NCI-H1417 treated with DMSO at 0.1 percent for 48 hours (cell line): ENCODE results near the gene PHYHD1.

Experiments used
- DNase-seq: peaks from one replicate; lab custom pipeline; 2025; lab: John Stamatoyannopoulos, UW

The PHYHD1 gene

DNA sequence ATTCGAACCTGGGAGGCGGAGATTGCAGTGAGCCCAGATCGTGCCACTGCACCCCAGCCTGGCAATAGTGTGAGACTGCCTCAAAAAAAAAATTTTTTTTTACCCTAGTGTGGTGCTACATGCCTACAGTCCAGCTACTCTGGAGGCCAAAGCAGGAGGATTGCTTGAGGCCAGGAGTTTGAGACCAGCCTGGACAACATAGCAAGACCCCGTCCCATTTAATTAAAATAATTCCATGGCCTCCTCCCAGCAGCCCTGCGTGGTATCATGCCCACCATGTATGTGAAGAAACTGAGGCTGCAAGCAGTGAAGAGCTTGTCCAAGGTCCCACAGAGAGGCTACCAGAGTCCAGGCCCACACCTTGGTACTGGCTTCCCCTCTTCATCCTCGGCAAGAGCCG is 19.4 kb upstream of the PHYHD1 start:
- DNase-seq = no peak

DNA sequence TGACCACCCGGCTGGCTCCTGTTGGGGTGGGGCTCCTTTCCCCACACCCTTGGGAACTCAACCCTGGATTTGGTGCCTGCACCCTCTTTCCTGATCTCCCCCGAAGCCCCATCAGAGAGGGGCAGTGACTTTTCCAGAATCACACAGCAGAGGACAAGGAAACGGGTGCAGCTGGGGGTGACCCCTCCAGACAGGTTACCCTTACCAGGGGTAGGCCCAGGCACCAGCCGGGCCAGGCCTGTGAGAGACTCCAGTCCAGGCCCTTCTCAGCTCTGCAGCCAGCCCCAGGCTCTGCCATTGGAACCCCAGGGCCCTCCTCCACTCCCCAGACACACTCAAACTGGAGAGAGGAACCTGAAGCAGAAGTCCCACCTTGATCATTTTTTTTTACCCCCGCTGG is 19.0 kb upstream of the PHYHD1 start:
- DNase-seq = no peak

DNA sequence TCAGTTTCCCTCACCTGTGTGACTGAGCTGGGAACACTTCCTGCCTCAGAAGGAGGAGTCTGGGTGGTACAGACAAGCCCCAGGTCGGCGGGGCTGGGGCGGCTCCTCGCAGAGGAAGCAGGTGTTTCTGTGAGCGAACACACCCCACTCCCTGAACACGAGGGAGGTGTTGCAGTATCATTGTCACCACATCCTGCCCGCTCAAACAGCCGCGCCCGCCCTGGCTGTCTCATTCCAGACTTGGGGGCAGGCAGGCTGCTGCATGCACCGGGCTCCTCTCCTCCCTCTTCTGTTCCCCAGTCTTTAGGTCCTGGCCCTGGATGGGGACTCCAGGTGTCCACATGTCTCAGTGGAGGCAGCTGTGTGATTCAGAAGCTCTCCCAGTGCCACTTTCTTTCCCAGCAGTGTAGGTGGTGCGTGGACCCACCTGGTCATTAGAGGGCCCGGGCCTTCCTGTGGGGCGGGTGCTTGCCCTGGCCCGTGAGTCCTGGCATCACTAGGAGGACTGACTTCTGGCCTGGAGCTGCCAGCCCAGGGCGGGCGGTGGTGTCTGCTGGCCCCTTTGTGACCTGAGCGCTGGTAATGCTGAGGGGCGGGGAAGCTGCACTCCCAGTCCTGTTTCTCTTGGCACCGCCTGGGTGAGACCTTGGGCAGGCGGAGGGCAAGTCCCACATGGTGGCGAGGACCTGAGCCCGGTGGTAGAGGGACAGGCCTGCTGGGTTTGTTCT is 18.3 kb upstream of the PHYHD1 start:
- no peak for DNase-seq

DNA sequence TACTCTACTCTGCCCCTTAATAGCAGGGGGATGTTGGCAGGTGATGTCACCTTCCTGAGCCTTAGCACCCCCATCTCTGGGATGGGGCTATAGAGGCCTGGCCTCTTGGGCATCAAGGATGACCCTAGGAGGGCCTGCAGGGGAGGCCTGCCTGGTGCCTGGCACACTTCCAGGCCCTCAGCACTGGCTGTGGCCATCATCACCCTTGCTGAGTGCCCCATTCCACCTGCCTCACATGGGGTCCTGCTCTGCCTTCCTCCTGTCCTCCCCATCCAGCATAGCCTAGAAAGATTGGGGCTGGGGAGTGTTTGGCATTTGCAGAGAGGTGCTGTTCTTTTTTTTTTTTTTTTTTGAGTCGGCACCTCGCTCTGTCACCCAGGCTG is 17.7 kb upstream of the PHYHD1 start:
- DNase-seq = no peak

DNA sequence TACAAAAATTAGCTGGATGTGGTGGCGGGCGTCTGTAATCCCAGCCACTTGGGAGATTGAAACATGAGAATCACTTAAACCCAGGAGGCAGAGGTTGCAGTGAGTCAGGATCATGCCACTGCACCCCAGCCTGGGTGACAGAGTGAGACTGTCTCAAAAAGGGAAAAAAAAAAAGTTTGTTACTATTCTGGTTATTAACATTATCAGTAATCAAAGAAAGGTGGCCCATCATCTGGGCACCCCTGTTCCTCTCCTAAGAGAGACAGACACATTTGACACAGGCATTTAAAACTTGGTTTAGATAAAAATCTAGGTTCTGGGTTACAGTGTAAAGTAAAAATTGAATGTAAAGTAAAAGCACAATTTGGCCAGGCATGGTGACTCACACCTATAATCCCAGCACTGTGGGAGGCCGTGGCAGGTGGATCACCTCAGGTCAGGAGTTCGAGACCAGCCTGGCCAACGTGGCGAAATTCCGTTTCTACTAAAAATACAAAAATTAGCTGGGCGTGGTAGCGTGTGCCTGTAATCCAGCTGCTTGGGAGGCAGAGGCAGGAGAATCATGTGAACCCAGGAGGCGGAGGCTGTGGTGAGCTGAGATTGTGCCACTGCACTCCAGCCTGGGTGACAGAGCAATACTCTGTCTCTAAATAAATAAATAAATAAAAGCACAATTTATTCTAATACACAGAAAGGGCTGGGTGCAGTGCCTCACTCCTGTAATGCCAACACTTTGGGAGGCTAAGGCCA is 16.7 kb upstream of the PHYHD1 start:
- DNase-seq = no peak

DNA sequence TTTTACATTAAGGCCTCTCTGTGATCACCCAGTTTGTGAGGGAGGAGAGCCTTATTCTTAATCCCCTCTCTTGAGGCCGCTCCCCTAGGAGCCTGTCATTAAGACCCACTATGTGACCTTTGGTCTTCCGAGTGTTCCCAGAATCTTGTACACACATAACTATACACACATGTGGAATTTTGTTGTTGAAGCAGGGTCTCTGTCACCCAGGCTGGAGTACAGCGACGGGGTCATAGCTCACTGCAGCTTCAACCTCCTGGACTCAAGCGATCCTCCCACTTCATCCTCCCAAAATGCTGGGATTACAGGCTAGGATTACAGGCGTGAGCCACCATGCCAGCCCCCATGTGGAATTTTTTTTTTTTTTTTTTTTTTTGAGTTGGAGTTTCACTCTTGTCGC is 14.8 kb upstream of the PHYHD1 start:
- DNase-seq = no peak

DNA sequence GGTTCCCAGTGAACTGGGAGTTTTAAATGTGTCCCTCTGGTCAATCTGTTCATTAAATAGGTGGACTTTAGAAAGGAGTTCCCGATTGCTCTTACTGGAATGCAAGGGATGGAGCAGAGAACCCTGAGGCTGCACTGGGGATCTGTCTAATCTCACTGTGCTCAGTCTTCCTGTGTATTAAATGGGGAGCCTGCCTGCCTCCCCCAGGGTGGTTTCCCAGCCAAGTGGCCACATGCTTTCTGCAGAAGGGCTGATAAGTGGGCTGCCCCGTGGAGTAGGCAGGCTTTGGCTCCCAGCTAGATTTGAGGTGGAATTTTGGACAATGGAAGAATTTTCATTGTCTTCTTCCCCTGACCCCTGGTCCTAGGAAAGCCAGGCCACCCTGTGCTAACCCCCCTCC is 14.0 kb upstream of the PHYHD1 start:
- no peak for DNase-seq

DNA sequence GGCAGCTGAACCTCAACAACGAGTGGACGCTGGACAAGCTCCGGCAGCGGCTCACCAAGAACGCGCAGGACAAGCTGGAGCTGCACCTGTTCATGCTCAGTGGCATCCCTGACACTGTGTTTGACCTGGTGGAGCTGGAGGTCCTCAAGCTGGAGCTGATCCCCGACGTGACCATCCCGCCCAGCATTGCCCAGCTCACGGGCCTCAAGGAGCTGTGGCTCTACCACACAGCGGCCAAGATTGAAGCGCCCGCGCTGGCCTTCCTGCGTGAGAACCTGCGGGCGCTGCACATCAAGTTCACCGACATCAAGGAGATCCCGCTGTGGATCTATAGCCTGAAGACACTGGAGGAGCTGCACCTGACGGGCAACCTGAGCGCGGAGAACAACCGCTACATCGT is 12.4 kb upstream of the PHYHD1 start:
- no peak for DNase-seq

DNA sequence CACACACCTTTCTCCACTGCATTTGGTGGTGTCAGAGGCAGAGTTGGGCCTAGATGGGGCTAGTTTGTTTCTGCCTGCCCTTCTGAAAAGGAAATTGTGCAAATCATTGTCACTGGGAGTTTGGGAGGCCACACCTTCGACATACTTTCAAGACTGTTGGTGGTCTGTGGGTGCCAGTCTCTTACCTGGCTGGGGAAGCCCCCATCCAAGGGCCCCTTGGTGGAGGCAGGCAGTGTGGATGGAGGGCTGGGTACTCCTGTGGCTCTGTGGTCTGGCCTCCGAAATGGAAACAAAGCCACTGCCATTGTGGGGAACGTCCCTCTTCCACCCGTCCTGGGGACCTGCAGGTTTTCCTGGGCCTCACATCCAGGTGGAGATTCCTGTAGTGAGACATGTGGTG is 10.9 kb upstream of the PHYHD1 start:
- DNase-seq = no peak

DNA sequence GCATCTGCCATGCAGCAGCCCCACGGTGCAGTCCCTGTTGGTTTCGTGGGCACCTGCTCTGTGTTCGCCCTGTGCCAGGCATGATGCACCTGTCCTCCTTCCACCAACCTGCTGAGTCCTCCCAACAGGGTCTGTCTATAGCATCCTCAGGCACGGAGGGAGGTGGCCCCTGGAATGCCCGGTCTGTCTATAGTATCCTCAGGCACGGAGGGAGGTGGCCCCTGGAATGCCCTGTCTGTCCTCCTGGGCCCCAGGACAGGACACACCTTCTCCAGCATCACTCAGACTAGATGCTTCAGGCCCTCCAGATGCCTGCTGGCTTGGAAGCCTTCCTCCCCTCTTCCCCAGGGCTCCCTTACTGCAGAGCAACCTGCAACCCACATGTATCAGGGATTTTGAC is 9.9 kb upstream of the PHYHD1 start:
- DNase-seq = no peak

DNA sequence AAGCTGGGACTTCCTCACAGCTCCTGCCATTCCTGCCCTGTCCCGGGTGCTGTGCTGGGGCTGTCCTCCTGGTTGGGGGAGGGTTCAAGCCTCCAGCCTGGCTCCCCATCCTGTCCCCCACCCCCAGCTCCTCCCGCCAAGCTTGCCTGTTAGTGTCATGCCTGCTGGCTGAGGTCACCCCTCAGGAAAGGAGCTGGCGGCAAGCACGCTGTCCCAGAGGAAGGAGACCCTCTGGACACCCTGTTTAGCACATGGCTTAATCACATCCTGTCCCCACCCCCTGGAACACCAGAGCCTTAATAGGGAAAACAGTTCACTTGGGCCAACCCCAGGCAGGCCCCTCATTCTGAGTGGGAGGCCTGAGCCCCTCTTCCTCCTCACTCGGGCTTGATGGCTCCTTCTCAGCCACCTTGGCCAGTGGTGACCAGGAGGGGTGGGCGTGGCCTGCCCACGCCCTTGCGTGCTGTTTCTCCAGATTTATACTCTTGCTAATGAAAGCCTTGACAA is 9.2 kb upstream of the PHYHD1 start:
- no peak for DNase-seq

DNA sequence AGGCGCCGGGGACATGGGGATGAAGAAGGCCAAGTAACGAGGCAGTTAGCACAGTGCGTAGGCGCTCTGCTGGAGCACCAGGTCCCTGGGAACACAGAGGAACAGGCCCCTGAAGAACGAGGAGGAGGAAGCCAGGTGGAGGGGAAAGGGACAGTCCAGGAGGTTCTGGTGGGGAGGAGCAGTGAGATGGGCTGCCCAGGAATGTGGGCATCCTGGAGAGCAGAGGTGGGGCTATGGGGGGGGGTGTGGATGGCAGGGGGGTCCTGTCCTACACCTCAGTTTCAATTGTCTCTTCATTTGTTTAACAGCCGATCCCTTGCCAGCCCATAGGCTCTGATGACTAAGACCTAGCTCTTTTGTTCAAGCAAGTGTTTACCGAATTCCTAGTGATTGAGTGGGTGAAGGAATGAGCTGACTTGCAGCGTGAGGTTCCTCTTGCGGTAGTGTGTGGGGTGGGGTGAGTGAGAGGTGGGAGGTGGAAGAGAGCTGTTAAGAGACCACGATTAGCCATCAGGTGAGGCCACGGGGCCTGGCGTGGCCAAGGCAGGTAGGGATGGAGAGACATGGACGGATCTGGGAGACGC is 8.4 kb upstream of the PHYHD1 start:
- DNase-seq = no peak

DNA sequence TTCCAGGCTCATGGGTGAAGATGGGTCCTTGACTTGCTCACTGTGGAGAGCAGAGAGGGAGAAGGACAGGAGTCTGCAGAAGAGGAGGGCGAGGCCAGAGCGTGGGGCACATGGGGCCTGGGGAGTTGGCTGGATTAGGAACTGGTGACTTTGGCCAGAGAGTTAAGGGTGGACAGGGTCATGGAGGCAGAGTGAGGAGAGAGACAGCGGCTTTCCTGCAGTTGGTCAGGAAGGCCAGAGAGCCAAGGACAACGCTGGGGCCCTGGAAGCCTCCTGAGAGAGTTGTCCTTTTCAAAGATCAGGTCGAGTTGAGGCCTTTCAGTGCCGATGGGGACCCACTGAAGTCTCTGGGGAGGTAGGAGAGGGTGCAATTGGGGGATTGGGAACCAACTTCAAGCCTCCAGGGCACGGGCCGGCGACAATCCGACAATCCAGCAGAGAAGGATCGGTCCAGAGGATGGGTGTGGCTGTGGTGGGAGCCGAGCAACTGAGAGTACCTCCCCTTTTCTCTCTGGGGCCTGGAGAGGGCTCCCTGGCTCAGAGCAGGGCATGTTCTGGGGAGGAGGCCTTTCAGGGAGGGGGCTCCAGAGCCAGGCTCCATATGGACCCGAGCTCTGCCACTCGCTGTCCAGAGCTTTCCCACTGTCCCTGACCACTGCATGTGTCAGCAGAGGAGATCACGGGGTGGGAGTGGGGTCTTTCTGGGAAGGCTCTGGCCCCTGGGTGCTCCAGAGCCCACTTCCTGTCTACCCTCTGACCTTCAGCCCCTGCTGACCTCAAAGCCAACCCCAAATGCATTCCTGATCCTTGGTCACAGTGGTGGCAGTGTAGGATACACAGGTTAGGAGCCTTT is 7.5 kb upstream of the PHYHD1 start:
- no peak for DNase-seq

DNA sequence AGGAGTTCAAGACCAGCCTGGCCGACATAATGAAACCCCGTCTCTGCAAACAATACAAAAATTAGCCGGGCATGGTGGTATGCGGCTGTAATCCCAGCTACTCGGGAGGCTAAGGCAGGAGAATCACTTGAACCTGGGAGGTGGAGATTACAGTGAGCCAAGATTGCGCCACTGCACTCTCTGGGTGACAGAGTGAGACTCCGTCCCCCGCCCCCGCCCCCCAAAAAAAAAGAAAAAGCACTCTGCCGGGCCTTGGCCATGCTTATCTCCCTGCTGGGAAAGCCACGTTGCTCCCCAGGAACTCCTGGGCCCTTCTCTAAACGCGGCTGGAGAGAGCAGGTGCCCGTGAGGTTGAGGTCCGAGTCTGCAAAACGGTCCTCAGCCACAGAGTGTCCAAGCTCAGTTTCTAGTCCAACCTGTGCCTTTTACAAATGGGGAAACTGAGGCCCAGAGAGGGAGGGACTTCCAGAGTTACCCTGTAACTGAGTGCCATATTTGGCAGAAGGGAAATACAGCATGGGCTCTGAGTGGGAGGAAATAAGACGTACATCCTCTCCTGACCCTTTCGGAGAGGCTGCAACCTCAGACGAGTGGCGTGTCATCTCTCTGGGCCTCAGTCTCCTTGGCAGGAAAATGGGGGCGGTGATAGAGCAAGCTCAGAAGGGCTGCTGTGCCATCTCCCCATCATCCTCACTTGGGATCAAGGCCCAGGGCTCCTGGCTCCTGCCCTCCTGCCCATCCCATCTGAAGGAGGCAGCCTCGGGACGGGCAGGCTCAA is 6.6 kb upstream of the PHYHD1 start:
- no peak for DNase-seq

DNA sequence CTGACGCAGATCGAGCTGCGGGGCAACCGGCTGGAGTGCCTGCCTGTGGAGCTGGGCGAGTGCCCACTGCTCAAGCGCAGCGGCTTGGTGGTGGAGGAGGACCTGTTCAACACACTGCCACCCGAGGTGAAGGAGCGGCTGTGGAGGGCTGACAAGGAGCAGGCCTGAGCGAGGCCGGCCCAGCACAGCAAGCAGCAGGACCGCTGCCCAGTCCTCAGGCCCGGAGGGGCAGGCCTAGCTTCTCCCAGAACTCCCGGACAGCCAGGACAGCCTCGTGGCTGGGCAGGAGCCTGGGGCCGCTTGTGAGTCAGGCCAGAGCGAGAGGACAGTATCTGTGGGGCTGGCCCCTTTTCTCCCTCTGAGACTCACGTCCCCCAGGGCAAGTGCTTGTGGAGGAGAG is 4.6 kb upstream of the PHYHD1 start:
- DNase-seq = no peak

DNA sequence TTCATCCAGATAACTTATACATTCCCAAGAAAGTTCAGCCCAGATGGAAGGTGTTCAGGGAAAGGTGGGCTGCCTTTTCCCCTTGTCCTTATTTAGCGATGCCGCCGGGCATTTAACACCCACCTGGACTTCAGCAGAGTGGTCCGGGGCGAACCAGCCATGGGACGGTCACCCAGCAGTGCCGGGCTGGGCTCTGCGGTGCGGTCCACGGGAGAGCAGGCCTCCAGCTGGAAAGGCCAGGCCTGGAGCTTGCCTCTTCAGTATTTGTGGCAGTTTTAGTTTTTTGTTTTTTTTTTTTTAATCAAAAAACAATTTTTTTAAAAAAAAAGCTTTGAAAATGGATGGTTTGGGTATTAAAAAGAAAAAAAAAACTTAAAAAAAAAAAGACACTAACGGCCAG is 4.0 kb upstream of the PHYHD1 start:
- no peak for DNase-seq

DNA sequence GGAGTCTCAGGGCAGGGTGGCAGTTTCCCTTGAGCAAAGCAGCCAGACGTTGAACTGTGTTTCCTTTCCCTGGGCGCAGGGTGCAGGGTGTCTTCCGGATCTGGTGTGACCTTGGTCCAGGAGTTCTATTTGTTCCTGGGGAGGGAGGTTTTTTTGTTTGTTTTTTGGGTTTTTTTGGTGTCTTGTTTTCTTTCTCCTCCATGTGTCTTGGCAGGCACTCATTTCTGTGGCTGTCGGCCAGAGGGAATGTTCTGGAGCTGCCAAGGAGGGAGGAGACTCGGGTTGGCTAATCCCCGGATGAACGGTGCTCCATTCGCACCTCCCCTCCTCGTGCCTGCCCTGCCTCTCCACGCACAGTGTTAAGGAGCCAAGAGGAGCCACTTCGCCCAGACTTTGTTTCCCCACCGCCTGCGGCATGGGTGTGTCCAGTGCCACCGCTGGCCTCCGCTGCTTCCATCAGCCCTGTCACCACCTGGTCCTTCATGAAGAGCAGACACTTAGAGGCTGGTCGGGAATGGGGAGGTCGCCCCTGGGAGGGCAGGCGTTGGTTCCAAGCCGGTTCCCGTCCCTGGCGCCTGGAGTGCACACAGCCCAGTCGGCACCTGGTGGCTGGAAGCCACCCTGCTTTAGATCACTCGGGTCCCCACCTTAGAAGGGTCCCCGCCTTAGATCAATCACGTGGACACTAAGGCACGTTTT is 3.5 kb upstream of the PHYHD1 start:
- no peak for DNase-seq

DNA sequence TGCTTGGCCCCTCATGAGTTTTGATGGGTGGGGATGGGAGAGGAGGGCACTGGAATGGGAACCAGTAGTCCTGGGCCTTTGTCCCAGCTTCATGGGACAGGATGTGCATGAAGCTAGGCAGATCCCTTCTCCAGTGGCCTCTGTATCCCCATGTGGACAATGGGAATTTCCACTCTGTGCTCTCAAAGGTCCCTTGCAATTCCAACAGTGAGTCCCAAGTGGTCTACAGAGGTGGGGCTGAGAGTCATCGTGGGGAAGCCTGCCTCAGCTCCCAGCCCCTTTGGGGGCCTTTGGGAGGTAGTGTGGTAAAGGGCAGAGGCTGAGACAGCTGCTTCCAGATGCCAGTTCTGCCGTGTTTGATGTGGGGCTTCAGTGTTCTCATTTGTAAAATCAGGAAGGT is 1.9 kb upstream of the PHYHD1 start:
- DNase-seq = no peak

DNA sequence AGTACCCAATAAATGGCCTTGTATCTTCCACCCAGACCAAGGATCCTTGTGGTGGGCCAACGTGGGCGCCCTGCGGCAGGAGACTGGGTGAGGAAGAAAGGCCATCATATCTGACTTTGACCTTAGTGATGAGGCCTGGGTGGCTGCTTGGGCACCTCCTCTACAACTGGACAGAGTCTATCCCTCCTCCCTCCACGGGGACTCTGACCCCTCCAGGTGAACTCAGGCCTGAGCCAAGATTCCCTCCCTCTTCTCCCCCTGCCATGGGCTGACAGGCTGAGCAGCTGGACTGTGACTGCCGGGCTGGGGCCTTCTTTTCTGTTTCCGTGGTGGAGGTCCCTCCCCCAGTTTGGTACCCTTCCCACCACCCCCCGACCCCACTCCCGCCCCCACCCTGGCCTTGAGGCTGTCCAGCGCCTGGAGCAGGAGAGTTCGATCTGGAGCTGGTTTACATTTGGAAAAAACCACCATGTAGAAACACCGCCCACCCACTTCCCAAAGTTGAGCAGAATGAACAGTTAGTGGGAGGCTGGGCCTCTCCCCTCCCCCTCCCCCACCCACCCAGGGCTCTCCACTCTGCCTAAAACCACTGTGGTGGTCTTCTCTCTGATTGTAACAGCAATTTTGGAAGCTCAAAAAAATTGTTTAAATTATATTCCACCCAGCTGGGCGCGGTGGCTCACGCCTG is 1.2 kb upstream of the PHYHD1 start:
- no peak for DNase-seq
